Thymus (tissue), 11 donors: ENCODE data around the gene TTC23. TPM values are rescaled to one million over a fixed set of nuclear protein-coding genes. Genes with fewer than 3 reads are reported as not detected.
"Not testable (repeated sequence)": the region's sequence is repeated elsewhere in the genome, so short reads cannot be mapped to it uniquely, and the experiment has no call there.

Experiments used
- DNase-seq, 9 donors: peaks; one replicate each; pipeline ENCODE4 v3.0.0-alpha.2; 2013; ENCODE audit warnings: low spot score in 9 of 9, low read depth in 6 of 9, missing footprints in 1 of 9
- H3K27ac ChIP-seq, 2 donors: one replicate each; pipeline ENCODE4 v1.5.1; 2013; ENCODE audit warnings: control low read depth in 1 of 2, low read depth in 1 of 2, low read length in 1 of 2, mild to moderate bottlenecking in 1 of 2, moderate library complexity in 1 of 2
- H3K27me3 ChIP-seq, 2 donors: one replicate each; pipeline ENCODE4 v1.5.1; 2013; ENCODE audit warnings: low read length in 1 of 2; ENCODE audit not compliant: control insufficient read depth in 2 of 2, insufficient read depth in 1 of 2
- H3K36me3 ChIP-seq, 2 donors: one replicate each; pipeline ENCODE4 v1.5.1; 2013; ENCODE audit warnings: low read length in 1 of 2, mild to moderate bottlenecking in 1 of 2, moderate library complexity in 1 of 2; ENCODE audit not compliant: control insufficient read depth in 2 of 2, insufficient read depth in 2 of 2
- H3K4me1 ChIP-seq, 2 donors: one replicate each; pipeline ENCODE4 v1.5.1; 2013; ENCODE audit warnings: low read length in 2 of 2; ENCODE audit not compliant: control insufficient read depth in 2 of 2, insufficient read depth in 2 of 2
- H3K4me3 ChIP-seq, 2 donors: one replicate each; pipeline ENCODE4 v1.5.1; 2013; ENCODE audit warnings: low read length in 2 of 2, control low read depth in 1 of 2, mild to moderate bottlenecking in 1 of 2
- H3K9me3 ChIP-seq, 2 donors: one replicate each; pipeline ENCODE4 v1.5.1; 2013; ENCODE audit warnings: low read length in 1 of 2, mild to moderate bottlenecking in 1 of 2; ENCODE audit not compliant: control insufficient read depth in 2 of 2, insufficient read depth in 1 of 2
- WGBS: extraction: QIAGEN DNeasy Blood & Tissue Kit; methylation state at CpG from one replicate; pipeline ENCODE4 v1.1.7; 2013; 5-methylcytosine and 5-hydroxymethylcytosine counted together
- polyA plus RNA-seq: library from polyadenylated mRNA; stranded (reverse); fragments of 200-250 nt; gene quantifications from one replicate; pipeline ENCODE4 v1.2.3, GENCODE V29; 2013
- total RNA-seq: library from RNA; stranded (reverse); fragments of 120-200 nt; gene quantifications from one replicate; pipeline ENCODE4 v1.2.4, GENCODE V29; 2013
- donor health status: healthy.

TTC23 gene
- total and polyA plus RNA-seq, 2 donors: 5.7 to 7.7 TPM

DNA sequence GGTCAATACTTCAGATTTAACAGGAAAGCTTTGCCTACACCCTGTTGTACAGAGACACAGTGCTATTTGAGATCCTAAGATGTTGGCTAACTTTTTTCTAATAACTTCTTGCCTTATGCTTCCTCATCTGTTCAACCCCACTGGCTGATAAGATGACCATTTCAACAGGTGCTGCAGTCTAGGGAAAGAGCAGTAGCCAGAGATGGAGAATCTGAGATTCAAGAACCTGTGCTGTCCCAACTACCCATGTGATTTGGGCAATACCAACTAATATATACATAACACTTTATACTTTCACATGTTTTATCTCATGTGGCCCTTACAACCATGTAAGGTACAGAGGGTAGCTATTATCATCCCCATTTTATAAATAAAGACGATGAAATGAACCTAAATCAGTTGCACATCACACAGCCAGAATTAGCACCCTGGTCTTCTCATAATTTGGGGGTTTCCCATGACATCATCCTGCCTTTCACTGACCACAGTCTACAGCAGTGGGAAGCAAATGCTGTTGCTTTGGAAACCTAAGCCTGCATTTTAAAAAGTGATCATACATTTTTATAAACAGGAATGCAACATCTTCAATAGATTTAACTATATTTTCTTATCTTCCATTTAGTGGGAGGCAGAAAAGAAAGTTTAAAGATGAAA, 9.7 kb downstream of the TTC23 start:
- Histone ChIP-seq H3K27me3 (no peaks in the 10 kb centered on the region), H3K9me3 (no peaks in the 10 kb centered on the region), H3K36me3 (no peaks in the 10 kb centered on the region), H3K4me3 (no peak overlapping the region), H3K4me1 (no peaks in the 10 kb centered on the region), H3K27ac (no peak overlapping the region)
- DNase-seq: no peak
- 96% methylated on average over 1 of the region's 1 CpG for WGBS

DNA sequence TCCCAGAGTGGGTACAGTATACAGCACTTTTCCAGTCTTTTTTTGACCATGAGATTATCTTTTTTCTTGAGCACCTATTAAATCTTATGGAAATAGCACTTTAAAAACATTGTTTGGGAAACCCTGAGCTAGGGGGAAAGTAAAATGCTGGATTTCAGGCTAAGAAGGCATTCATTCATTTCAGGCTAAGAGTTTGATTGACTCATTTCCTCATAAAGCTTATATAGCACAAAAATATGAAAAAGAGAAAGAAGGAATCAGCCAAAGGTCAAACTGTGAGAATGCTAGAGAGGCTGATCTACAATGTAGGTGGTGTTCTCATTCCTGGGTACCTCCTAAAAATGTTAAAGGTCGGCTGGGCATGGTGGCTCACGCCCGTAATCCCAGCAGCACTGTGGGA, 10.5 kb downstream of the TTC23 start:
- no peak for DNase-seq
- H3K27me3 ChIP-seq: no peaks in the 10 kb centered on the region
- 96% methylated on average over 3 of the region's 3 CpGs for WGBS
- H3K36me3 ChIP-seq: no peaks in the 10 kb centered on the region
- no peaks in the 10 kb centered on the region for H3K9me3 ChIP-seq
- no peaks in the 10 kb centered on the region for H3K4me1 ChIP-seq
- H3K27ac ChIP-seq: no peak overlapping the region
- H3K4me3 ChIP-seq: no peak overlapping the region

DNA sequence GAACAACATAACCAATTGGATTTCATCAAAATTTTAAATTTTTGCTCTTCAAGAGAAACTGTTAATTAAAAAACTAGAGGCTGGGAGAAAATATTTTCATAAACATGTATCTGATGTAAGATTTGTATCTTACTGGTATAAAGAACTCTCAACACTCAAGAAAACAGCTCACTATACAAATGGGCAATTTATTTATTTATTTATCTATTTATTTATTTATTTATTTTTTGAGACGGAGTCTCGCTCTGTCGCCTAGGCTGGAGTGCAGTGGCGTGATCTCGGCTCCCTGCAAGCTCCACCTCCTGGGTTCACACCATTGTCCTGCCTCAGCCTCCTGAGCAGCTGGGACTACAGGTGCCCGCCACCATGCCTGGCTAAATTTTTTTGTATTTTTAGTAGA, 15.2 kb downstream of the TTC23 start:
- H3K27ac ChIP-seq, H3K27me3 ChIP-seq, H3K4me3 ChIP-seq, DNase-seq, H3K4me1 ChIP-seq, H3K9me3 ChIP-seq, H3K36me3 ChIP-seq: not testable (repeated sequence)
- 97% methylated on average over 6 of the region's 6 CpGs for WGBS

DNA sequence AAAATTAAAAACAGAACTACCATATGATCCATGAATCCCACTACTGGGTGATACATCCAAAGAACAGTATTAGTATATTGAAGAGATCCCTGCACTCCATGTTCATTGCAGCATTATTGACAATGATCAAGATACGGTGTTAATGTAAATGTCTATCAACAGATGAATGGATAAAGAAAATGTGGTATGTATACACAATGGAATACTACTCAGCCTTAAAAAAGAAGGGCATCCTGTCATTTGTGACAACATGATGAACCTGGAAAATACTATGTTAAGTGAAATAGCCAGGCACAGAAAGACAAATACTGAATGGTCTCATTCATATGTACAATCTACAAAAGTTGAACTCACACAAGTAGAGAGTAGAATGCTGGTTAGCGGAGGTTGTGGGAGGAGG, 16.6 kb downstream of the TTC23 start:
- no peak for DNase-seq
- H3K4me1 ChIP-seq: no peaks in the 10 kb centered on the region
- 99% methylated on average over 2 of the region's 2 CpGs for WGBS
- H3K27me3 ChIP-seq: no peaks in the 10 kb centered on the region
- H3K4me3 ChIP-seq: no peak overlapping the region
- H3K27ac ChIP-seq: no peak overlapping the region
- no peaks in the 10 kb centered on the region for H3K9me3 ChIP-seq
- H3K36me3 ChIP-seq: no peaks in the 10 kb centered on the region

DNA sequence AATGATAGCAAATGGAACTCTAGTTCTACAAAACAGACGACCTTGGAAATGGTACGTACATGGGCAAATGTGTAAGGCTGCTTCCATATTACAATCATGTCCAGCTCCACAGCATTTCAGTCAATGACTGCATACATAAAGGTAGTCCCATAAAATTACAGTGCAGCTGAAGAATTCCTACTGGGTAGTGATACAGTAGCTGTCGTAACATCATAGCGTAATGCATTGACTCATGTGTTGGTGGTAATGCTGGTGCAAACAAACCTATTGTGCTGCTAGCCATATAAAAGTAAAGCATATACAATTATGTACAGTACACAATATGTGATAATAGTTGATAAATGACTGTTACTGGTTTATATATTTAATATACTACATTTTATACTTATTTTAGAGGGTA, 18.5 kb downstream of the TTC23 start:
- no peak for DNase-seq
- WGBS: 98% methylated on average over 4 of the region's 4 CpGs
- Histone ChIP-seq H3K27me3 (no peaks in the 10 kb centered on the region), H3K4me3 (no peak overlapping the region), H3K9me3 (no peaks in the 10 kb centered on the region), H3K36me3 (peaks cover 0 to 3% of the 10 kb centered on the region in 2 donors), H3K4me1 (no peaks in the 10 kb centered on the region), H3K27ac (no peak overlapping the region)

DNA sequence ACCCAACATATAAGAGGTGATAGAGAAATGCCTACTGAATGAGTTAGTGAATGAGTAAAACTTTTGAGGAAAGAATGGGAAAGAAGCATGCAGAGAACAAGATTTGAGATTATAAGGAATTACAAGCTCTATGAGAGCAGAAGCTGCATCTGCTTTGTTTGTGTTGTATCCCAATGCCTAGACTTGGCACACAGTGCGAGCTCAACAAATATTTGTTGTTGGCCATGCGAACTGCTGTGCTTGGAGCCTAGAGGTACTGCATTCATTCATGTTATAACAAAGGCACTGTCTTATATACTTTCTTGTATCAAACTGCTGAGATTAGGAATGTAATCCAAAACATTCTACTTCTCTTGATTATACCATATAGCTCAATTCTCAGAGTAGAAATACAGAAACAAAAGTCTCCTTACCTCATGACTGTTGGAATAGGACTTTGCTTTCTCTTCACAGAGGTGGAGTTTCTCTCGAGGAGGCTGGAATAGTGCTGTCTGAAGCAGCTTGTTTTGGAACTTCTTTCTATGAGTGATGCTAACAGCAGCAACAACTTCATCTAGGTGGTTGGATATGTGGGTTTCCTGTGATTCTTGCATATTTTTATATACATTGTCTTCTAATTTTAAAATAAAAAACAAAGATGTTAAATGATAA, 21.1 kb downstream of the TTC23 start:
- Histone ChIP-seq H3K27ac (no peak overlapping the region), H3K4me1 (no peaks in the 10 kb centered on the region), H3K9me3 (no peaks in the 10 kb centered on the region), H3K27me3 (no peaks in the 10 kb centered on the region), H3K4me3 (no peak overlapping the region), H3K36me3 (peaks cover 0 to 3% of the 10 kb centered on the region in 2 donors)
- no peak for DNase-seq
- WGBS: over 99% methylated on average over 3 of the region's 3 CpGs

DNA sequence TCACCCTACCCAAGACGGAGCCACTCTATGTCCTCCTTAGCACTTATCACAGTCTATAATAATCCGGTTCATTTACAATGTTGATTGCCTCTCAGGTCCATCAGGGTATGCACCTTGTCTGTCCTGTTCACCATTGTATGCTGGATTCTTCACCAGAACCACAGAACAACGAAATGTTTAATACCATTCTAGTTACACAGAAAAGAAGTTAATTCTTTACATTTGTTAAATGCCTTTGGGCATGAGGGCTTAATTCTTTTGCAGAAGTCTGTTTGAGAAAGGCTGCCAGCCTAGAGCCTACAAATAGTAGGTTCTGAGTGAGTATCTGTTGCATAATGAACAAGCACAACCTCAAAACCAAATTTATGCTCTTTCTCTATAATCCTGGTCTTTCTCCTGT, 22.6 kb downstream of the TTC23 start:
- Histone ChIP-seq H3K27ac (no peak overlapping the region), H3K9me3 (no peaks in the 10 kb centered on the region), H3K36me3 (peaks cover 0 to 3% of the 10 kb centered on the region in 2 donors), H3K4me1 (no peaks in the 10 kb centered on the region), H3K4me3 (no peak overlapping the region), H3K27me3 (no peaks in the 10 kb centered on the region)
- 96% methylated on average over 3 of the region's 3 CpGs for WGBS
- no peak for DNase-seq

DNA sequence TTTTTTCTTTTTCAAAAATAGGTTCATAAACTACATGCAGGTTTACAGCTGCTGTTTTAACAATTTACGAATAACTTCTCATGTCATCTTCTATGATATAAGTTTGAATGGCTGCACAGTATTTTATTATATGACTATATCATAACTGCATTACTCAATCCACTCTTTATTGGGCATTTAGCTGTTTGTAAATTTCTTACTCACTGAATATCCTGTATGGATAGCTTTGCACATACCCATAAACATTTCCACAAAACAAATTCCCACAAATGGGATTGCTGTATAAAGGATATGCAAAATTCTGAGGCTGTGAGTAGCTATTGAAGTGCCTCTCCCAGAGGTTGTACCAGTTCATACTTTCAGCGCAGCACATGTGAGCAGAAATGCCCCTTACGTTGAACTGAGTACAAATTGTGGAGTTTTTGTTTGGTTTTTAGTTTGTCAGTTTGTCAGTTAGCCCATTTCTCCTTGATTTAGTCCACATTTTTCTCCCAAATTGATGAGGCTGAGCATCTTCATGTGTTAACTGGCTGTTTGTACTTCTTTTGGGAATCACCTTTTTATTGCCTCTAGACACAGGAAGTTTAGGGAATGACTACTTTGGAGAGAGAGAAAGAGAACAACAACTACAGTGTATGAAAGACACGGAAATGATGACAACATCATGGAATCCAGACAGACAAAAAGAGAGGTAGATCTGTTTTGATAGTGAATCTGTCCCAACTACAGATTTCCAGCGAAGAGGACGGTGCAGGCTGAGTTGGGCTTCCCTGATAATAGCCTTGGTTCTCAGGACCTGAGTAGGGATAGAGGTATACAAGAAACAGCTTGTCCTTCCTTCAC, 24.8 kb downstream of the TTC23 start:
- WGBS: 99% methylated on average over 6 of the region's 6 CpGs
- Histone ChIP-seq H3K27ac (no peak overlapping the region), H3K36me3 (peaks cover 0 to 3% of the 10 kb centered on the region in 2 donors)

DNA sequence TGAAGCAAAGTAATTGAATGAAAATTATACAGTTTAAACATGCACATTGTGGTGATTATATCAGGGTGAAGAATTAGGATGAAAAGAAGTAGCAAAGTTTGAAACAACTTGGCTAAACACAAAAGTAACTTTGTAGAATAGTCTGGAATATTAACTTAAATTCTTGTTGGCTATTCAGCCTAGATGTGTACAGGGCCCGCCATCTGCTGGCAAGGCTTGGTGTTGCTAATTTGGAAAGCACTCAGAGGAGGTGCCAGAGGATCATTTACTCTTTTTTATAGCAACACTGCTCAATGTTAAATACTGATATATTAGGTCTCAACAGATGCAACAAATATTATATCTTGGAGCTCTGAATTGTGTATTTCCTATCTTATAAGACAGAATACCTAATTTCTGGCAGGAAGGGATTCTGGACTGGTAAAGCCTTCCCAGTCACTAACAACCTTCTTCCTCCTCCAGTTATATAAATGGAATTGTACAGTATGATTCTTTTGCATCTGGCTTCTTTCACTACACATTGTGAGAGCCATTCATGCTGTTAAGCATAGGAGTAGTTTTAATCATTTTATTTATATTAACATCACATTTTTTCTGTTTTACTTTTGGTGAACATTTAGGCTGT, 36.1 kb downstream of the TTC23 start:
- Histone ChIP-seq H3K27me3 (no peaks in the 10 kb centered on the region), H3K9me3 (no peaks in the 10 kb centered on the region), H3K27ac (no peak overlapping the region), H3K36me3 (no peaks in the 10 kb centered on the region), H3K4me1 (no peaks in the 10 kb centered on the region), H3K4me3 (no peak overlapping the region)
- 2% methylated on average over 1 of the region's 1 CpG for WGBS
- peak; percentile 7 to 69 (median 45) for DNase-seq

More for the DNA sequence above, 24.8 kb downstream of the TTC23 start:
- Histone ChIP-seq H3K4me1 (no peaks in the 10 kb centered on the region), H3K9me3 (no peaks in the 10 kb centered on the region), H3K27me3 (no peaks in the 10 kb centered on the region), H3K4me3 (no peak overlapping the region)
- no peak for DNase-seq
